ENCODE measurements around the gene VGF.

DNA sequence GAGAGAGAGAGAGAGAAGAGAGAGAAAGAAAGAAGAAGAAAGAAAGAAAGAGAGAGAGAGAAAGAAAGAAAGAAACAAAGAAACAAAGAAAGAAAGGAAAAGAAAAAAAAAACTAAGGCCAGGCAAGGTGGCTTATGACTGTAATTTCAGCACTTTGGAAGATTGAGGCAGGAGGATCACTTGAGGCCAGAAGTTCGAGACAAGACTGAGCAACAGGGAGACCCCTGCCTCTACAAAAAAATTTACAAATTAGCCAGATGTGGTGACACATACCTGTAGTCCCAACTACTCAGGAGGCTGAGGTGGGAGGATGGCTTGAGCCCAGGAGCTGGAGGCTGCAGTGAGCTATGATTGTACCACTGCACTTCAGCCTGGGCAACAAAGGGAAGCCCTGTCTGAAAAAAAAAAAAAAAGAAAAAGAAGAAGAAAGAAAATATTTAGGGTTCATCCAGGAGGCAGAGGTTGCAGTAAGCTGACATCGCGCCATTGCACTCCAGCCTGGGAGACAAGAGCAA is 35.7 kb downstream of the VGF start:
- TF ChIP-seq EZH2 (IDR thresholded peaks at IDR 0.05; ENCODE audit: borderline replicate concordance, low read depth, low read length, severe bottlenecking): no peak
- TF ChIP-seq, protein P1, sequence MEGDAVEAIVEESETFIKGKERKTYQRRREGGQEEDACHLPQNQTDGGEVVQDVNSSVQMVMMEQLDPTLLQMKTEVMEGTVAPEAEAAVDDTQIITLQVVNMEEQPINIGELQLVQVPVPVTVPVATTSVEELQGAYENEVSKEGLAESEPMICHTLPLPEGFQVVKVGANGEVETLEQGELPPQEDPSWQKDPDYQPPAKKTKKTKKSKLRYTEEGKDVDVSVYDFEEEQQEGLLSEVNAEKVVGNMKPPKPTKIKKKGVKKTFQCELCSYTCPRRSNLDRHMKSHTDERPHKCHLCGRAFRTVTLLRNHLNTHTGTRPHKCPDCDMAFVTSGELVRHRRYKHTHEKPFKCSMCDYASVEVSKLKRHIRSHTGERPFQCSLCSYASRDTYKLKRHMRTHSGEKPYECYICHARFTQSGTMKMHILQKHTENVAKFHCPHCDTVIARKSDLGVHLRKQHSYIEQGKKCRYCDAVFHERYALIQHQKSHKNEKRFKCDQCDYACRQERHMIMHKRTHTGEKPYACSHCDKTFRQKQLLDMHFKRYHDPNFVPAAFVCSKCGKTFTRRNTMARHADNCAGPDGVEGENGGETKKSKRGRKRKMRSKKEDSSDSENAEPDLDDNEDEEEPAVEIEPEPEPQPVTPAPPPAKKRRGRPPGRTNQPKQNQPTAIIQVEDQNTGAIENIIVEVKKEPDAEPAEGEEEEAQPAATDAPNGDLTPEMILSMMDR (IDR thresholded peaks at IDR 0.05; ENCODE audit: borderline replicate concordance, extremely low read depth, low read length, poor library complexity, severe bottlenecking): no peak

Data from DND-41 (cell line).